Raji (cell line): ENCODE data around the gene SLC12A7.

Source experiments
- POLR2A ChIP-seq: IDR thresholded peaks from 2 replicates; pipeline ENCODE4 v1.6.1; 2011; ENCODE audit warnings: low read depth, low read length, control low read depth; ENCODE audit not compliant: insufficient read depth

Gene SLC12A7

GRCh38 chr5:1133108-1133507, 21.2 kb upstream of the SLC12A7 start:
- TF ChIP-seq POLR2A, result no peak

- no peak for TF ChIP-seq POLR2A
Observed at GRCh38 chr5:1132570-1132969, 20.7 kb upstream of the SLC12A7 start.

- TF ChIP-seq POLR2A, result no peak
Observed at GRCh38 chr5:1131726-1132125, 19.9 kb upstream of the SLC12A7 start.

- no peak for TF ChIP-seq POLR2A
Observed at GRCh38 chr5:1131191-1131621, 19.3 kb upstream of the SLC12A7 start.

GRCh38 chr5:1130218-1130946, 18.5 kb upstream of the SLC12A7 start:
- no peak for TF ChIP-seq POLR2A

GRCh38 chr5:1129711-1130055, 17.8 kb upstream of the SLC12A7 start:
- TF ChIP-seq POLR2A, result no peak

- TF ChIP-seq POLR2A, result no peak
Observed at GRCh38 chr5:1128977-1129710, 17.3 kb upstream of the SLC12A7 start.

GRCh38 chr5:1127959-1128785, 16.3 kb upstream of the SLC12A7 start:
- TF ChIP-seq POLR2A, result no peak

GRCh38 chr5:1125030-1125357, 13.1 kb upstream of the SLC12A7 start:
- no peak for TF ChIP-seq POLR2A

- TF ChIP-seq POLR2A, result no peak
Observed at GRCh38 chr5:1124205-1125029, 12.6 kb upstream of the SLC12A7 start.

- no peak for TF ChIP-seq POLR2A
Observed at GRCh38 chr5:1123418-1124147, 11.7 kb upstream of the SLC12A7 start.

- TF ChIP-seq POLR2A, result no peak
Observed at GRCh38 chr5:1122511-1123294, 10.8 kb upstream of the SLC12A7 start.

GRCh38 chr5:1121891-1122290, 10.0 kb upstream of the SLC12A7 start:
- TF ChIP-seq POLR2A, result no peak

- no peak for TF ChIP-seq POLR2A
Observed at GRCh38 chr5:1121044-1121443, 9.2 kb upstream of the SLC12A7 start.
